ENCODE results near the gene PEAR1.

Gene PEAR1

GRCh38 chr1:156860628-156861423 is 32.7 kb upstream of the PEAR1 start, which contains the start of gene NTRK1:
NTRK1 (plus strand) TSS chr1:156860865; CDS start chr1:156860935, 70 bp downstream.
- Histone ChIP-seq H2AFZ (ENCODE audit: low read depth, low read length, severe bottlenecking) (peak within 1 kb of the TSS; percentile 66), H3K9me3 (ENCODE audit: insufficient read depth, low read length) (no peaks in the 10 kb centered on the region), H3K27ac (ENCODE audit: low read depth, low read length) (no peak within 1 kb of the TSS), H3K4me2 (ENCODE audit: low read depth, low read length, poor library complexity, severe bottlenecking) (peak within 1 kb of the TSS; percentile 57), H4K20me1 (ENCODE audit: low read depth, low read length) (no peaks in the 10 kb centered on the region), H3K9me2 (replicated peaks; ENCODE audit: insufficient read depth, low read length) (no peaks in the 10 kb centered on the region), H3K4me3 (ENCODE audit: insufficient read depth, low read length, poor library complexity, severe bottlenecking) (peak within 1 kb of the TSS; percentile 48), H3K79me2 (ENCODE audit: insufficient read depth, low read length) (no peaks in the 10 kb centered on the region), H3K36me3 (ENCODE audit: low read length) (no peaks in the 10 kb centered on the region), H3K9ac (ENCODE audit: low read length) (peak within 1 kb of the TSS; percentile 21; the same call in 1 of the 2 replicates), H3K27me3 (ENCODE audit: low read length) (no peaks in the 10 kb centered on the region), H3F3A (ENCODE audit: insufficient read depth) (no peaks in the 10 kb centered on the region)
- TF ChIP-seq CTCF (IDR thresholded peaks at IDR 0.05; ENCODE audit: insufficient read depth, low read length, poor library complexity, severe bottlenecking) (no peak), EZH2phosphoT487 (conservative IDR thresholded peaks at IDR 0.05; ENCODE audit: low read length) (no peak)

GRCh38 chr1:156862584-156862983 is 30.9 kb upstream of the PEAR1 start:
- H4K20me1 ChIP-seq (ENCODE audit: low read depth, low read length), result no peaks in the 10 kb centered on the region
- no peaks in the 10 kb centered on the region for H3K9me3 ChIP-seq (ENCODE audit: insufficient read depth, low read length)
- TF ChIP-seq EZH2phosphoT487 (conservative IDR thresholded peaks at IDR 0.05; ENCODE audit: low read length), result no peak
- TF ChIP-seq CTCF (IDR thresholded peaks at IDR 0.05; ENCODE audit: insufficient read depth, low read length, poor library complexity, severe bottlenecking), result no peak
- H3K79me2 ChIP-seq (ENCODE audit: insufficient read depth, low read length), result no peaks in the 10 kb centered on the region
- H3K4me2 ChIP-seq (ENCODE audit: low read depth, low read length, poor library complexity, severe bottlenecking), result no peak overlapping the region
- no peak overlapping the region for H3K27ac ChIP-seq (ENCODE audit: low read depth, low read length)
- no peaks in the 10 kb centered on the region for H3K27me3 ChIP-seq (ENCODE audit: low read length)
- no peak overlapping the region for H2AFZ ChIP-seq (ENCODE audit: low read depth, low read length, severe bottlenecking)
- H3K9me2 ChIP-seq (replicated peaks; ENCODE audit: insufficient read depth, low read length), result no peaks in the 10 kb centered on the region
- H3K36me3 ChIP-seq (ENCODE audit: low read length), result no peaks in the 10 kb centered on the region
- no peak overlapping the region for H3K4me3 ChIP-seq (ENCODE audit: insufficient read depth, low read length, poor library complexity, severe bottlenecking)
- H3F3A ChIP-seq (ENCODE audit: insufficient read depth), result no peaks in the 10 kb centered on the region
- no peak overlapping the region for H3K9ac ChIP-seq (ENCODE audit: low read length)

GRCh38 chr1:156862997-156863599 is 30.4 kb upstream of the PEAR1 start:
- Histone ChIP-seq H3K4me3 (ENCODE audit: insufficient read depth, low read length, poor library complexity, severe bottlenecking) (no peak overlapping the region), H3K9me3 (ENCODE audit: insufficient read depth, low read length) (no peaks in the 10 kb centered on the region), H3K9me2 (replicated peaks; ENCODE audit: insufficient read depth, low read length) (no peaks in the 10 kb centered on the region), H3K36me3 (ENCODE audit: low read length) (no peaks in the 10 kb centered on the region), H4K20me1 (ENCODE audit: low read depth, low read length) (no peaks in the 10 kb centered on the region), H3K27ac (ENCODE audit: low read depth, low read length) (no peak overlapping the region), H3K79me2 (ENCODE audit: insufficient read depth, low read length) (no peaks in the 10 kb centered on the region), H3K9ac (ENCODE audit: low read length) (no peak overlapping the region), H3K4me2 (ENCODE audit: low read depth, low read length, poor library complexity, severe bottlenecking) (no peak overlapping the region), H3K27me3 (ENCODE audit: low read length) (no peaks in the 10 kb centered on the region), H3F3A (ENCODE audit: insufficient read depth) (no peaks in the 10 kb centered on the region), H2AFZ (ENCODE audit: low read depth, low read length, severe bottlenecking) (no peak overlapping the region)
- TF ChIP-seq CTCF (IDR thresholded peaks at IDR 0.05; ENCODE audit: insufficient read depth, low read length, poor library complexity, severe bottlenecking), result no peak
- TF ChIP-seq EZH2phosphoT487 (conservative IDR thresholded peaks at IDR 0.05; ENCODE audit: low read length), result no peak

Measured in SU-DHL-6 (cell line).